ENCODE data around the gene PIKFYVE.
"Not testable (repeated sequence)": the region's sequence is repeated elsewhere in the genome, so short reads cannot be mapped to it uniquely, and the experiment has no call there.

DNA sequence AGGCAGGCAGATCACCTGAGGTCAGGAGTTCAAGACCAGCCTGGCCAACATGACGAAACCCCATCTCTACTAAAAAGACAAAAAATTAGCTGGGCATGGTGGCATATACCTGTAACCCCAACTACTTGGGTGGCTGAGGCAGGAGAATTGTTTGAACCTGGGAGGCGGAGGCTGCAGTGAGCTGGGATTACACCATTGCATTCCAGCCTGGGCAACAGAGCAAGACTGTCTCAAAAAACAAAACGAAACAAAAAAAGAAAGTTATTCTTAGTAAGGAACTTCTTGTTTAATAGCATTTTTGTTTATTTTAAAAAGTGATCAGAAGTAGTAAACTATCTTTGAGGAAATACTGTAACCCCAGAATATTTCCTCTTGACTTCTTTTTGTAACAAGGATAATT, 90.4 kb downstream of the PIKFYVE start:
- TF ChIP-seq SP1, FOXA1 (IDR thresholded peaks at IDR 0.05): not testable (repeated sequence)

Data from HEK293T (cell line).